HUES64 (cell line): ENCODE data around the gene BCAN.
A peak's percentile ranks its signal among the peaks of the same experiment; 100 is the strongest.

Experiments used
- H3K27ac ChIP-seq: 2 replicates; pipeline ENCODE4 v1.7.0; 2013; ENCODE audit warnings: low read depth, low read length, inconsistent platforms
- H3K27me3 ChIP-seq: 2 replicates; pipeline ENCODE4 v1.6.1; 2013; ENCODE audit warnings: mild to moderate bottlenecking, low read length; ENCODE audit not compliant: insufficient read depth
- H3K36me3 ChIP-seq: 2 replicates; pipeline ENCODE4 v1.6.1; 2013; ENCODE audit warnings: mild to moderate bottlenecking, low read length; ENCODE audit not compliant: insufficient read depth
- H3K4me1 ChIP-seq: 2 replicates; pipeline ENCODE4 v1.6.1; 2013; ENCODE audit warnings: mild to moderate bottlenecking, low read length, moderate library complexity; ENCODE audit not compliant: insufficient read depth
- H3K4me3 ChIP-seq: 2 replicates; pipeline ENCODE4 v1.5.1; 2013; ENCODE audit warnings: mild to moderate bottlenecking, low read length, moderate library complexity
- H3K9ac ChIP-seq: 2 replicates; pipeline ENCODE4 v1.6.1; 2013; ENCODE audit warnings: mild to moderate bottlenecking, low read depth, low read length
- H3K9me3 ChIP-seq: 2 replicates; pipeline ENCODE4 v1.6.1; 2013; ENCODE audit warnings: low read depth, low read length; ENCODE audit not compliant: insufficient read depth
- WGBS: fragments of 150-250, 120-280 bp; methylation state at CpG from one replicate; pipeline ENCODE4 v1.1.7; 2013; ENCODE audit warnings: missing lambda C conversion rate; 5-methylcytosine and 5-hydroxymethylcytosine counted together

BCAN gene

DNA sequence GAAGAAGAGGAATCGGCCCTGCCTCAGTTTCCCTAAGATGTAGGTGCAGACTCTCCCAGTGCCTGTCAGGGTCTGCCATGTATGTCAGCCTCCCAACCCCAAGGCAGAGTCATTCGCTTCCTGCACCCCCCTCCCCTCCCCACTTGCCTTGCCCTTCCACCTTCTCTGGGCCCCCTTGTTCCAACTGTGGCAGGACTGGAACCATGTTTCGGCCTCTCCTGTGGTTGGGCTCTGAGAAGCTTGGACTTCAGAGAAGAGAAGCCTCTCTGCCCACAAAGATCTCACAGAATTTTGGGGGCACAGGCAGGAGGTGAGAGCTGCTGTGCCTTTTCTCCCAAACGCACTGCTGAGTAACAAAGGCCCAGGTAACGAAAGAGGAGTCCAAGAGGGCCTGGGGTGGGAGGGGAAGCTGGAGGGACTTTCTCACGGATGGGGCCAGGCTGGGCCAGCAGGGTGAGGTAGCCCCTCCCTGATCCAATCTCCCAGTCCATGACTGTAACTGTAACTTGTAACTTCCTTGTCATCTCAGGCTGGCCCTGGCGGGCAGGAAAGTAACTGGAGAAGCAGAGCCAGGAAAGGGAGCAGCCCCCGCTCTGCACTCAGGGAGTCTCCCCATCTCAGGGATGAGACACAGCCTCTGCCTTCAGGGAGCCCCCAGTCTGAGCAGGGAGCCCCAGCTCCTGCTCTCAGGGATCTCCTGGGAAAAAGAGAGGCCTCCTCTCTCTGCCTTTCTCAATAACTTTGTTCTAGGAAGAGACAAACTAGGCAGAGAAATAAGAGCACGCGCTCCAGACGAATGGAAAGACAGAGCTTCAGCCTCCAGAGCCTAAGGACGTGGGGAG lies 52.2 kb downstream of the BCAN start:
- Histone ChIP-seq H3K9me3 (no peaks in the 10 kb centered on the region), H3K9ac (peak overlapping the region; percentile 59), H3K4me3 (peak overlapping the region; percentile 41), H3K27ac (peak overlapping the region; percentile 92), H3K27me3 (no peaks in the 10 kb centered on the region; the same call in 1 of the 2 replicates), H3K36me3 (peaks cover 11% of the 10 kb centered on the region), H3K4me1 (peaks cover 52% of the 10 kb centered on the region)
- 37% methylated on average over 12 of the region's 12 CpGs for WGBS

- Histone ChIP-seq H3K9me3 (no peaks in the 10 kb centered on the region), H3K36me3 (peaks cover 16% of the 10 kb centered on the region), H3K27me3 (no peaks in the 10 kb centered on the region; the same call in 1 of the 2 replicates), H3K9ac (peak overlapping the region; percentile 12; the same call in 1 of the 2 replicates), H3K4me3 (no peak overlapping the region; the same call in 1 of the 2 replicates), H3K4me1 (peaks cover 48% of the 10 kb centered on the region), H3K27ac (peak overlapping the region; percentile 92)
- 70% methylated on average over 5 of the region's 5 CpGs for WGBS
Measured at GRCh38 chr1:156694690-156694962, 52.7 kb downstream of the BCAN start.

DNA sequence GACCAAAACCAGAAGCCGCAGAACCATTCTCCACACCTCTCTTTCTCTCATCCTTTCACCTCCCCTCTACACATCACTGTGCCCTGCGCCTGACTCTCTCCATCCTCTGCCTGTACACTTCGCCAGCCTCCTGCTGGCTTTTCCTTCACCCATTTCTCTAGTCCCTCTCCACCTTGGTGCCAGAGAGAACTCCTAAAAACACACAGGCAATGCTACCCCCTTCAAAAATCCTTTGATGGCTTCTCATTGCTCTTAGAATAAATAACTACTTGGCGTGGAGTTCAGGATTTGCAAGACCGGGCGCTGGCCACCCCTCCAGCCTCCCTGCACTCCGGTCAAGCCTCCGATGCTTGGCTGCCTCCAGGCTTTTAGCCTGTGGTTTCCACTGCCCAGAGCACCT lies 54.8 kb downstream of the BCAN start:
- H3K4me1 ChIP-seq = peaks cover 33% of the 10 kb centered on the region
- H3K27ac ChIP-seq = no peak overlapping the region
- H3K9ac ChIP-seq = no peak overlapping the region
- 92% methylated on average over 8 of the region's 8 CpGs for WGBS
- no peaks in the 10 kb centered on the region for H3K9me3 ChIP-seq
- no peaks in the 10 kb centered on the region for H3K27me3 ChIP-seq
- no peak overlapping the region for H3K4me3 ChIP-seq
- peaks cover 36% of the 10 kb centered on the region for H3K36me3 ChIP-seq

DNA sequence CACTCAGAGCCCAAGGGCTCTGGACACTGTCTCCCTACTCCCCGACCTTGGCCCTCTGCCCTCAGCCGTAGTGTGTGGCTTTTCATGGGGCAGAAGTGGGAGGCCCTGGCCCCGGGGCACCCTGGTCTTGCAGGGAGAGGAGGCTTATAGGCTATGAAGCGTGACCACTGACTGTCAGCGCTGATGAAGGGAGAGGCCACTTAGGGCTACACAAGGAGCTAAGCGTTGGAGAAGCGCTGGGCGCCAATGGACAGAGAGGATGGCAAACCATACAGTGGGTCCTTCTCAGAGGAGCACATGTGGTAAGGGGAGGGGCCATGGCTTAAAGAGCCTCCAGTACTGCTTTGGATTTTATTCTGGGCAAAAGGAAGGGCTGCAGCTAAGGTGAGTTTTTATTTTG lies 55.6 kb downstream of the BCAN start:
- Histone ChIP-seq H3K36me3 (peaks cover 36% of the 10 kb centered on the region), H3K4me1 (peaks cover 26% of the 10 kb centered on the region), H3K9me3 (no peaks in the 10 kb centered on the region), H3K4me3 (no peak overlapping the region), H3K27me3 (no peaks in the 10 kb centered on the region), H3K27ac (no peak overlapping the region), H3K9ac (no peak overlapping the region)
- WGBS = 89% methylated on average over 8 of the region's 8 CpGs

DNA sequence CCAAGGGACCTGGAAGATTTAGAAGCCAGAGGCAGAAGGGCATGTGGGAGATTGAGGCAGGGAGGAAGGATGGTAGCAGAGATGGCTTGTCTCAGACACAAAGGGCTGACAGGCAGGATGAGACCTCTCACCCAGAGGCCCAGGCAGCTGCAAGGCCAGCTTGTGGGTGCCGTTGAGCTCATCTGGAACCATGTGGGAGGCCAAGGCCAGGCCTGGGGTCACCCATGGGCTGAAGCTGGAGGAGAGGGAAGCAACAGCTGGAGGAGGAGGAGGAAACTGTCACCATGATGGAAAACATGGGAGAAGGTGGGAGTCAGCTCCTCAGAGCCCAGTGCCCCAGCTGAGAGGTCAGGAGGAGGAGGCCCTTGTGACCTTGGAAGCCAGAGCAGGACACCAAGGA lies 57.1 kb downstream of the BCAN start:
- 93% methylated on average over 1 of the region's 1 CpG for WGBS
- H3K4me1 ChIP-seq = peaks cover 22% of the 10 kb centered on the region
- no peak overlapping the region for H3K9ac ChIP-seq
- H3K9me3 ChIP-seq = no peaks in the 10 kb centered on the region
- H3K4me3 ChIP-seq = no peak overlapping the region
- H3K27me3 ChIP-seq = peaks cover 3% of the 10 kb centered on the region; the same call in 1 of the 2 replicates
- peaks cover 36% of the 10 kb centered on the region for H3K36me3 ChIP-seq
- no peak overlapping the region for H3K27ac ChIP-seq

GRCh38 chr1:156700736-156701531 lies 59.0 kb downstream of the BCAN start:
- H3K4me3 ChIP-seq = no peak overlapping the region
- H3K4me1 ChIP-seq = peaks cover 19% of the 10 kb centered on the region
- H3K9me3 ChIP-seq = no peaks in the 10 kb centered on the region
- peaks cover 16% of the 10 kb centered on the region for H3K27me3 ChIP-seq
- H3K9ac ChIP-seq = no peak overlapping the region
- peaks cover 36% of the 10 kb centered on the region for H3K36me3 ChIP-seq
- 72% methylated on average over 5 of the region's 8 CpGs for WGBS
- no peak overlapping the region for H3K27ac ChIP-seq

DNA sequence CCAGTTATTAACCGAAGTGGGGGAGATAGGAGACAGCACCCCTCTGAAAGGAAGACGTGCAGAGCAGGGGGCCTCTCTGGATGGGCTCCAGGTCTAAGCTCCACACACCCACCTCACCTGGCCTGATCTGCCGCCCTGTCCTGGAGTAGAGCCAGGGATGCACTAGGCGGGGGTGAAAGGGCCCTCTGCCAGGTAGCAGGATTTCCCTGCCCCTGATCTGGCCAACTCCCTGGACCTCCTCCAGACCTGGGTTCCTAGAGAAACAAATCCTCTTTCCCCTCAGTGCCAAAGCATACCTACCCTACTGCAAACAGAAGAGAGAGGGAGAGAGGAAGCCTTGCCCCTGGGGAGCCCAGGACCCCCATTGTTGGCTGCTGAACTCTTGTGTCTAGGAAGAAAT lies 61.4 kb downstream of the BCAN start:
- H3K9me3 ChIP-seq = no peaks in the 10 kb centered on the region
- WGBS = 87% methylated on average over 4 of the region's 4 CpGs
- H3K4me3 ChIP-seq = peak overlapping the region; percentile 71
- H3K9ac ChIP-seq = no peak overlapping the region
- peaks cover 16% of the 10 kb centered on the region for H3K27me3 ChIP-seq
- peaks cover 31% of the 10 kb centered on the region for H3K36me3 ChIP-seq
- H3K4me1 ChIP-seq = peaks cover 31% of the 10 kb centered on the region
- no peak overlapping the region for H3K27ac ChIP-seq

DNA sequence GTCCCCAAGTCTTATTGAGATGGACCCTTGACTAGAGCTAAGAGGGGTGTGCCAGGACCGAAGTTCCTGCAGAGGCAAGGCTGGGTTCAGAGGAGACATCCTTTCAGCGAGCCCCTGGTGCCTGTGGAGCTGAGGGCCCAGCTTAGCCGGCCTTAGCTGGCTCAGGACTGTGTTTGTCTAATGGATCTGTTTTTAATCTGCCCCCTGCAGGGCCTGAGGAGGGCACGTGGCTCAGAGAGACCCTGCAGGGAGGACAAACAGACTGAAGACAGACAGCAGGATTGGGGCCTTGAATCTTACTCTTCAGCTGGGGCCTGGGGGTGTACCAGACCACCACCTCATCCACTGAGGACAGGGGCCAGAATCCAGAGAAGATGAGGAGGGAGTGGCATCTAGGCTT lies 61.8 kb downstream of the BCAN start:
- peaks cover 29% of the 10 kb centered on the region for H3K36me3 ChIP-seq
- H3K4me1 ChIP-seq = peaks cover 35% of the 10 kb centered on the region
- H3K4me3 ChIP-seq = peak overlapping the region; percentile 71
- peak overlapping the region; percentile 69 for H3K9ac ChIP-seq
- H3K27me3 ChIP-seq = peaks cover 16% of the 10 kb centered on the region
- no peaks in the 10 kb centered on the region for H3K9me3 ChIP-seq
- no peak overlapping the region for H3K27ac ChIP-seq
- WGBS = 6% methylated on average over 4 of the region's 4 CpGs

- H3K9me3 ChIP-seq = no peaks in the 10 kb centered on the region
- H3K27ac ChIP-seq = no peak overlapping the region
- WGBS = 11% methylated on average over 10 of the region's 10 CpGs
- H3K4me3 ChIP-seq = peak overlapping the region; percentile 71
- peaks cover 40% of the 10 kb centered on the region for H3K4me1 ChIP-seq
- peaks cover 24% of the 10 kb centered on the region for H3K36me3 ChIP-seq
- peak overlapping the region; percentile 69 for H3K9ac ChIP-seq
- H3K27me3 ChIP-seq = peaks cover 16% of the 10 kb centered on the region
Measured at GRCh38 chr1:156704166-156704711, 62.3 kb downstream of the BCAN start.

DNA sequence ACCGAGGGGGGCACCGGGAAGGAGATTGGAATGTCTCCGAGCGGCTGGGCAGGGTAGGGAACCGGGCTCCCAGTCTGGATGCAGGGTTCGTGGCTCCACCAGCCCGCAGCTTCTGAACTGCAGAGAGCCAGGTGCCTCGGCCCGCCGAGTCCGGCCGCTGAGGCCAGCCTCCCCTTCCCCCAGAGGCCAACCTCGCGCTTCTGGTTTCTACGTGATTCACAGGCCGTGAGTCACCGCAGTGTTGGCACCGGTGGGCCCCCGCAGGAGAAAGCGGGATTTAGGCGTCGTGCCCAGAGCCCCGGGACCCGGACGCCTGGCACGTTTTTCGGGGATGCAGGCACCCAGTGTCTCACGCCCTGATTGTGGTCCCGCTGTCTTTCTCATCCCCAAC lies 63.0 kb downstream of the BCAN start:
- Histone ChIP-seq H3K9ac (peak overlapping the region; percentile 69), H3K9me3 (no peaks in the 10 kb centered on the region), H3K36me3 (peaks cover 17% of the 10 kb centered on the region), H3K4me1 (peaks cover 46% of the 10 kb centered on the region), H3K4me3 (peak overlapping the region; percentile 71), H3K27me3 (peaks cover 16% of the 10 kb centered on the region), H3K27ac (no peak overlapping the region)
- under 1% methylated on average over 29 of the region's 29 CpGs for WGBS

DNA sequence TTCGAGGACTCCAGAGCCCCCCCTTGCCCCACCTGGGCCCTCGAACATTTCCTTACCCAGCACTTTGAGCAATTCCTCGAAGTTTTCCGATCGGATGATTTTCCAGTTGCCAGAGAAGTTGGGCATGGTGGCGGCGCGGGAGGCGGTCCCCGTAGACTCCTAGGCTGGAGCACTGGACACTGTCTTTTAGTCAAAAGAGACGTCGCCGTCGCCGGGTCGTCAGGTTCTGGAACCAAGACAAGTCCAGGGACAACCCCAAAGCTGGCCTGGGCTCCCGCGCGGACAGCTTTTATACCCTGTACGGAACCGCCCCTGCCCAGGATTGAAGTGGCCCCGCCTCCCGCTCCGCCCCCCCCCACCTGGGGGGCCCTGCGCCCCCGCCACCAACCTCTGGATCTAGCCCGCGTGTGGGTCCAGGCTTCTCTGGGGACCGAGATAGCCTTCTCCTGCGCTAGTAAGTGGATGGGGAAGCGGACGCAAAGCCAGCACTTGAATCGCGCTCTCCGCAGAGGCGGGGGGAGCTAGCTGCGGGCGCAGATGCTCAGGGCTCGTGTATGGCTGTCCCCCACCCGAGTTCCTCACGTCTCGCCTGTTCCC lies 63.5 kb downstream of the BCAN start, which contains the start of gene CRABP2:
Gene CRABP2, minus strand, starts transcription at position 263 of the 597 bp plus-strand sequence. Its CDS starts 137 bp downstream, at position 126.
- peak within 1 kb of the TSS; percentile 79 for H3K9ac ChIP-seq
- WGBS = under 1% methylated on average over 41 of the region's 42 CpGs
- peaks cover 16% of the 10 kb centered on the region for H3K27me3 ChIP-seq
- peak within 1 kb of the TSS; percentile 71 for H3K4me3 ChIP-seq
- H3K36me3 ChIP-seq = peaks cover 12% of the 10 kb centered on the region
- H3K4me1 ChIP-seq = peaks cover 51% of the 10 kb centered on the region
- no peaks in the 10 kb centered on the region for H3K9me3 ChIP-seq
- peak within 1 kb of the TSS; percentile 94 for H3K27ac ChIP-seq
